K562 (cell line): ENCODE results near the gene ST6GALNAC3. TPM values are rescaled to one million over a fixed set of nuclear protein-coding genes. Genes with fewer than 3 reads are reported as not detected.

Experiments used
- POU5F1 ChIP-seq: fragments of 150-350 bp; IDR thresholded peaks from 2 replicates; pipeline ENCODE4 v1.6.1; 2014; ENCODE audit warnings: borderline replicate concordance, low read length, low read depth, mild to moderate bottlenecking; ENCODE audit not compliant: partially characterized antibody
- SRSF3 ChIP-seq: fragments of 200-400 bp; formaldehyde crosslinking; IDR thresholded peaks from 2 replicates; pipeline ENCODE4 v1.6.1; 2016; ENCODE audit warnings: mild to moderate bottlenecking, low read length, moderate library complexity; ENCODE audit not compliant: insufficient read depth
- STAG1 ChIP-seq: sonication (generic); formaldehyde crosslinking; IDR thresholded peaks from 2 replicates; pipeline ENCODE4 v1.5.0; 2020; ENCODE audit warnings: missing genetic modification reagents, borderline replicate concordance
- ZNF318 ChIP-seq, 2 experiments: fragments of 450-650 bp; IDR thresholded peaks; 2 replicates each; pipeline ENCODE4 v1.6.1; 2016; ENCODE audit warnings: mild to moderate bottlenecking in 2 of 2, borderline replicate concordance in 1 of 2, low read depth in 1 of 2, moderate library complexity in 1 of 2
- ZNF699 ChIP-seq: fragments of 250-450 bp; sonication (Bioruptor Pico); IDR thresholded peaks from 2 replicates; pipeline ENCODE4 v1.8.0; 2021; ENCODE audit warnings: mild to moderate bottlenecking, moderate library complexity; ENCODE audit not compliant: insufficient replicate concordance
- polyA plus RNA-seq, 8 experiments: library from polyadenylated mRNA; depleted of rRNA in 4 of 8; stranded (reverse) in 5 of 8; unstranded in 3 of 8; fragments of >200 nt; fragmentation: Nextera tagmentation in 2 of 8; fragmentation: Illumina TruSeq in 1 of 8; extraction: Ambion mirVana in 2 of 8; extraction: Trizol in 1 of 8; gene quantifications; 2 replicates each; pipeline versions ENCODE4 v1.2.1 to v1.2.3, GENCODE V29; 2011 to 2014; ENCODE audit warnings: inconsistent platforms in 1 of 8, missing spikeins in 1 of 8
- total RNA-seq, 7 experiments: library from RNA; depleted of rRNA in 6 of 7; stranded (reverse); fragments of >200 nt in 6 of 7; fragmentation: Illumina TruSeq in 2 of 7; extraction: Trizol in 2 of 7; gene quantifications; 2 replicates each; pipeline versions ENCODE4 v1.2.1 to v1.2.3, GENCODE V29; 2011 to 2021; ENCODE audit warnings: low replicate concordance in 1 of 7

The ST6GALNAC3 gene
- total and polyA plus RNA-seq, 9 of the 15 experiments (the other 6 are each of a cell fraction or from before 2014, with no cell fraction given): 0.04 to 0.29 (median 0.18) TPM; not detected in 6

- TF ChIP-seq SRSF3 (no peak), ZNF699 (CRISPR knock-in tag) (no peak), ZNF318 (IDR thresholded peaks at IDR 0.05; ENCODE audit: borderline replicate concordance in 1 of 2, low read depth in 1 of 2) (no peak), POU5F1 (no peak), STAG1 (CRISPR knock-in tag) (no peak)
- TF ChIP-seq, all 486 proteins: peak for 0
Measured at GRCh38 chr1:76428028-76428427, 353.5 kb downstream of the ST6GALNAC3 start (continued).
